Gastrocnemius medialis (tissue), 4 donors: ENCODE measurements around the gene SH3PXD2B. TPM values are rescaled to one million over a fixed set of nuclear protein-coding genes. Genes with fewer than 3 reads are reported as not detected.
"Not testable (repeated sequence)": the region's sequence is repeated elsewhere in the genome, so short reads cannot be mapped to it uniquely, and the experiment has no call there.

Source experiments
- ATAC-seq, 2 donors: fragments of 150-250 bp; one replicate each; pipeline ENCODE4 v1.9.1; 2016
- DNase-seq, 2 donors: peaks; one replicate each; pipeline ENCODE4 v3.0.0-alpha.2; 2019
- H3K27ac ChIP-seq, 4 donors: fragments of 200-600 bp; sonication (generic); 1 replicate in 1 of 4; 2 replicates in 3 of 4; pipeline ENCODE4 v1.5.1; 2016 to 2018; ENCODE audit warnings: mild to moderate bottlenecking in 2 of 4, moderate library complexity in 1 of 4
- H3K27me3 ChIP-seq, 3 donors: fragments of 200-600 bp; sonication (generic) in 2 of 3; 1 replicate in 1 of 3; 2 replicates in 2 of 3; pipeline versions ENCODE4 v1.5.1 to v1.6.0; 2016 to 2019; ENCODE audit warnings: mild to moderate bottlenecking in 1 of 3, moderate library complexity in 1 of 3
- H3K36me3 ChIP-seq, 2 donors: fragments of 200-600 bp; sonication (generic) in 1 of 2; one replicate each; pipeline ENCODE4 v1.5.1; 2017 to 2018
- H3K4me1 ChIP-seq, 2 donors: fragments of 200-600 bp; sonication (generic) in 1 of 2; one replicate each; pipeline ENCODE4 v1.5.1; 2016 to 2017; ENCODE audit warnings: mild to moderate bottlenecking in 2 of 2
- H3K4me3 ChIP-seq, 4 donors: fragments of 200-600 bp; sonication (generic) in 3 of 4; 1 replicate in 1 of 4; 2 replicates in 3 of 4; pipeline ENCODE4 v1.5.1; 2016 to 2019; ENCODE audit warnings: mild to moderate bottlenecking in 2 of 4
- H3K9me3 ChIP-seq, 3 donors: fragments of 200-600 bp; sonication (generic) in 2 of 3; 1 replicate in 1 of 3; 2 replicates in 2 of 3; pipeline ENCODE4 v1.5.1; 2016 to 2019
- CTCF ChIP-seq, 5 experiments: fragments of 450-650 bp in 3 of 5; fragments of 200-600 bp in 2 of 5; sonication (generic) in 2 of 5; IDR thresholded peaks in 4 of 5; conservative IDR thresholded peaks in 1 of 5; 1 replicate in 4 of 5; 2 replicates in 1 of 5; pipeline ENCODE4 v1.5.1; 2016 to 2019; ENCODE audit warnings: antibody characterized with exemption in 5 of 5, mild to moderate bottlenecking in 3 of 5, moderate library complexity in 3 of 5
- POLR2A ChIP-seq, 2 donors: fragments of 450-650 bp; IDR thresholded peaks; one replicate each; pipeline ENCODE4 v1.6.1; 2017; ENCODE audit warnings: antibody characterized with exemption in 2 of 2, mild to moderate bottlenecking in 2 of 2, moderate library complexity in 2 of 2
- in situ Hi-C, 4 donors: fragments of 200-750 bp; cut with MboI; loops; one replicate each; pipeline versions ENCODE4 v1.15.0 to v1.8.0; 2017; ENCODE audit warnings: low sequenced_read_pairs in 4 of 4
- intact Hi-C: fragments of 100-400 bp; cut with DNase I; formaldehyde crosslinking; loops from one replicate; pipeline ENCODE4 v1.15.1; 2023; ENCODE audit warnings: low total_unique reads
- total RNA-seq, 4 donors: library from RNA; depleted of rRNA; stranded (reverse); fragments of >200 nt; gene quantifications; one replicate each; pipeline versions ENCODE4 v1.1.0 to v1.2.3, GENCODE V29; 2016

SH3PXD2B gene
- total RNA-seq, 4 donors from 2014 or later: 2.7 to 10.2 (median 4.2) TPM

DNA sequence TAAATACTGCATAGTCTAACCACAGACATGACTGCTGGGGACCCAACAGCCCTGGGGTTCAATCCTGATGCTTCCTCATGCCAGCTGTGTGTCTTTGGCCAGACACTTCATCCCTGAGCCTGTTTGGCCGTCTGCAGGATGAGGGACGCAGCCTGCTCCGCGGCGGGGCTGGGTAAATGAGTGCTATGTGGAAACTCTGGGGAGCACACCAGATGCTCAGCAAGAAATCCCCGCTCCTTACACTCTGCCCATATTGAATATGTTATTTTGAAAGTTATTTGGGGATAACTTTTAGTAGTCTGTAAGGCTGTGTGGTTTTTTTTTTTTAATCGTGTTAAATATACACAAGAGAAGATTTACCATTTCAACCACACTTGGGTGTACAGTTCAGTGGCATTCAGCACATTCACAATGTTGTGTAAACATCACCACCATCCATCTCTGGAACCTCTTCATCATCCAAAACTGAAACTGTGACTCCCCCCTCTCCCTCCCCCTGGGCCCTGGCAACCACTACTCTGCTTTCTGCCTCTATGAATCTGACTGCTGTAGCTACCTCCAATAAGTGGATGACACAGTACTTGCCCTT, 42.7 kb downstream of the SH3PXD2B start:
- ATAC-seq (no peak), DNase-seq (peak in 1 of 2 donors; percentile 40)
- Histone ChIP-seq H3K36me3 (no peaks in the 10 kb centered on the region), H3K4me3 (no peak overlapping the region), H3K9me3 (no peaks in the 10 kb centered on the region), H3K4me1 (peaks cover 10 to 23% of the 10 kb centered on the region in 2 donors), H3K27me3 (no peaks in the 10 kb centered on the region), H3K27ac (peak overlapping the region; percentile 64 to 69 (median 68))
- TF ChIP-seq POLR2A (IDR thresholded peaks at IDR 0.05) (no peak), CTCF (IDR thresholded peaks at IDR 0.05 in 4 of 5, conservative IDR thresholded peaks at IDR 0.05 in 1 of 5) (no peak)
- in situ Hi-C loops: no loop called here
- intact Hi-C loops: no loop called here

DNA sequence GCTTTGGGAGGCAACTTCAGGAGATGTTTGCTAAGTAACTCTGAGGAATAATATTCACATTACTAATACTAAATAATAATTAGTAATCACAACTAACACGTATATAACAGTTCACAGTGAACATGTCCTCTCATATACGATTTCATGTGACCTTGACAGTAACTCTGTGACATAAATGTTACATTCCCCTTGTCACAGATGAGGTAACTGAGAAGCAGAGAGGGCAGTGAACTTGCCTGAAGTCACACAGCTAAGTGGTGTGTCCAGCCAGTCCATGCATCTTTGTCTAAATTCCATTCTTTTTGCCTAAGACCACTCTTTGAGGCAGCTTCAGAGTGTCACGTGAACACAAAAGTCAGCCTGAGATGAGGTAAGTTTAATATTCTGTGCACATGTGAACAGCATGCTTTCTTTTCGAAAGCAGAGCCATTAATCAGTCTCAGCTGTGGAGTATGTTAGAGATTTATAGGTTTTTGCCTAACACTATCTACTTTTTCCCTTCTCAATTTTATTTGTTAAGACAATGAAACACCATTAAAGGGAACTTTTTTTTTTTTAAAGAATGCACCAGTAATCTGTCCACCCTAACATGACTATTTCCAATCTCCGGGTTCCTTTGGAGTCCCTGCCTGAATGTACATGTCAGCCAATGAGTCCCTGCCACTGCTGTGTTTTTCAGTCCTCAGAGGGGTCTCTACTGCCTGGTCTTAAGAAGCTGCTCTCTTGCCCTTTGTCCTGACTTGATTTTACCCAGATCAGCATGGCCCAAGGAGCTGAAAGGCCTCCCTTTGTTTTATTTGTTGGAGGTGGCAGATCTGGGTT, 43.5 kb downstream of the SH3PXD2B start:
- H3K4me1 ChIP-seq: peaks cover 10 to 23% of the 10 kb centered on the region in 2 donors
- in situ Hi-C loops (no loop called here), intact Hi-C loops (no loop called here)

DNA sequence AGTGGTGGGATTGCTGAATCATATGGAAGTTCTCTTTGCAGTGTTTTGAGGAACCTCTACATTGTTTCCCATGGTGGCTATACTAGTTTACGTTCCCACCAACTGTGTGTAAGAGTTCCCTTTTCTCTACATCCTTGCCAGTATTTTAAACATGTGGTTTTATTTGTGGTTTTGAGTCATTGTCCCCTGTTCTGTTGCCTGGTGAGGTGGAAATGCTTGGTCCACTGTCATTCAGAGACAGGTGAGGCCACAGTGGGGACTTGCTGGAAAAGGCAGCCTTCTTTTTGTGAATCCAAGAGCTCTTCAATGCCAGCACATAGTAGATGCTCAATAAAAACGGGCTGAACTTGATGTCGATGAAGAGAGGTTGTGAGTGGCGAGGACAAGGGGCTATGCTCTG, 44.2 kb downstream of the SH3PXD2B start:
- no peaks in the 10 kb centered on the region for H3K9me3 ChIP-seq
- TF ChIP-seq CTCF (IDR thresholded peaks at IDR 0.05 in 4 of 5, conservative IDR thresholded peaks at IDR 0.05 in 1 of 5) (no peak), POLR2A (IDR thresholded peaks at IDR 0.05) (no peak)
- H3K4me3 ChIP-seq: no peak overlapping the region
- no peaks in the 10 kb centered on the region for H3K27me3 ChIP-seq
- H3K4me1 ChIP-seq: peaks cover 10 to 23% of the 10 kb centered on the region in 2 donors
- peak overlapping the region in 3 of 4 donors; percentile 28 to 69 (median 64) for H3K27ac ChIP-seq
- in situ Hi-C loops: no loop called here
- ATAC-seq (no peak), DNase-seq (no peak)
- H3K36me3 ChIP-seq: no peaks in the 10 kb centered on the region
- intact Hi-C loops: no loop called here

More for the DNA sequence above, 43.5 kb downstream of the SH3PXD2B start:
- Histone ChIP-seq H3K4me3 (no peak overlapping the region), H3K27me3 (no peaks in the 10 kb centered on the region), H3K36me3 (no peaks in the 10 kb centered on the region), H3K27ac (peak overlapping the region; percentile 64 to 69 (median 68)), H3K9me3 (no peaks in the 10 kb centered on the region)
- DNase-seq: no peak
- TF ChIP-seq POLR2A (IDR thresholded peaks at IDR 0.05) (no peak), CTCF (IDR thresholded peaks at IDR 0.05 in 4 of 5, conservative IDR thresholded peaks at IDR 0.05 in 1 of 5) (no peak)
- no peak for ATAC-seq

DNA sequence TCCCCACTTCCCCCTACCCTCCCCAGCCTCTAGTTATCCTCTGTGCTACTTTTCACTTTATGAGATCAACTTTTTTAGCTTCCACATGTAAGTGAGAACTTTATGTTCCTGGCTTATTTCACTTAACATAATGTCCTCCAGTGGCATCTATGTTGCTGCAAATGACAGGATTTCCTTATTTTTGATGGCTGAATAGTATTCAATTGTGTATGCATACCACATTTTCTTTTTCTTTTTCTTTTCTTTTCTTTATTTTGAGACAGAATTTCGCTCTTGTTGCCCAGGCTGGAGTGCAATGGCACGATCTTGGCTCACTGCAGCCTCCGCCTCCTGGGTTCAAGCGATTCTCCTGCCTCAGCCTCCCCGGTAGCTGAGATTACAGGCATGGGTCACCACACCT, 44.8 kb downstream of the SH3PXD2B start:
- H3K9me3 ChIP-seq, ATAC-seq, H3K27me3 ChIP-seq, in situ Hi-C loops, H3K4me3 ChIP-seq, intact Hi-C loops, H3K36me3 ChIP-seq, DNase-seq: not testable (repeated sequence)
- peak overlapping the region in 2 of 4 donors; percentile 64 to 69 for H3K27ac ChIP-seq
- H3K4me1 ChIP-seq: peaks cover 7 to 17% of the 10 kb centered on the region in 2 donors

DNA sequence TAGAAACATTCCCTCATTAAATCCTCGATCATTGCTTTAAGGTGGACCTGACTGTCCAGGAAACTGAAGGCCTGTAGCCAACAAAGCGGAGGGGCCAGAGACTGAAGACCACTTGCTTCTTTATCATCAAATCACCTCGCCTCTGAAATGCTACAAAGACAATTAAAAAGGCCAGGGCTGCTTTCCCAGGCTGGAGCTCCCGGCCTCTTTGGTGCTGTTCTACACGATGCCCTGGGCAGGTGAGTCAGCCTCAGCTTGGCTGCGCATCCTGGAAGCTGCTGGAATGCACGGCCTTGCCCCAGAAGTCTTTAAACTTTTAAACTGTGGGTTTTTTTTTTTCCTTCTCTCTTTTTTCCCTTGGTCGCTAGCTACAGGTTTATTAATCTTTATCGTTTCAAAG, 46.5 kb downstream of the SH3PXD2B start:
- Histone ChIP-seq H3K9me3 (no peaks in the 10 kb centered on the region), H3K4me1 (peaks cover 13 to 18% of the 10 kb centered on the region in 2 donors), H3K27ac (peak overlapping the region; percentile 6 to 54 (median 36)), H3K36me3 (no peaks in the 10 kb centered on the region), H3K27me3 (no peaks in the 10 kb centered on the region), H3K4me3 (no peak overlapping the region)
- DNase-seq (no peak), ATAC-seq (no peak)
- in situ Hi-C loops (no loop called here), intact Hi-C loops (no loop called here)
- no peak for TF ChIP-seq CTCF (IDR thresholded peaks at IDR 0.05 in 4 of 5, conservative IDR thresholded peaks at IDR 0.05 in 1 of 5)
- no peak for TF ChIP-seq POLR2A (IDR thresholded peaks at IDR 0.05)
